Mucosa of rectum (tissue), 2 donors: ENCODE measurements around the gene EHBP1.

Experiments
- H3K27ac ChIP-seq, 2 donors: one replicate each; pipeline ENCODE4 v1.7.0; 2013; ENCODE audit warnings: inconsistent platforms in 2 of 2, low read depth in 2 of 2, low read length in 2 of 2
- H3K27me3 ChIP-seq, 2 donors: one replicate each; pipeline ENCODE4 v1.7.0; 2013; ENCODE audit warnings: low read length in 2 of 2; ENCODE audit not compliant: control insufficient read depth in 2 of 2, insufficient read depth in 2 of 2
- H3K36me3 ChIP-seq, 2 donors: one replicate each; pipeline ENCODE4 v1.7.0; 2013; ENCODE audit warnings: low read length in 2 of 2; ENCODE audit not compliant: control insufficient read depth in 2 of 2, insufficient read depth in 2 of 2
- H3K4me1 ChIP-seq, 2 donors: one replicate each; pipeline ENCODE4 v1.7.0; 2013; ENCODE audit warnings: low read length in 2 of 2, mild to moderate bottlenecking in 1 of 2; ENCODE audit not compliant: control insufficient read depth in 2 of 2, insufficient read depth in 2 of 2
- H3K4me3 ChIP-seq, 2 donors: one replicate each; pipeline ENCODE4 v1.7.0; 2013; ENCODE audit warnings: low read length in 2 of 2
- H3K9ac ChIP-seq, 2 donors: one replicate each; pipeline ENCODE4 v1.7.0; 2013; ENCODE audit warnings: low read length in 2 of 2, low read depth in 1 of 2, mild to moderate bottlenecking in 1 of 2
- H3K9me3 ChIP-seq, 2 donors: one replicate each; pipeline ENCODE4 v1.7.0; 2013; ENCODE audit warnings: low read length in 2 of 2; ENCODE audit not compliant: control insufficient read depth in 2 of 2
- donor health status: healthy.
- donor health status: Normal muscosa, but diverticular disease.

The EHBP1 gene

GRCh38 chr2:63057249-63058143, 352.0 kb downstream of the EHBP1 start:
- no peak overlapping the region for H3K27ac ChIP-seq
- H3K9me3 ChIP-seq, result no peaks in the 10 kb centered on the region
- H3K9ac ChIP-seq, result no peak overlapping the region
- H3K36me3 ChIP-seq, result no peaks in the 10 kb centered on the region
- peaks cover 23 to 33% of the 10 kb centered on the region in 2 donors for H3K4me1 ChIP-seq
- H3K4me3 ChIP-seq, result no peak overlapping the region
- H3K27me3 ChIP-seq, result peaks cover 70 to 89% of the 10 kb centered on the region in 2 donors

GRCh38 chr2:63058144-63058920, 352.8 kb downstream of the EHBP1 start:
- H3K4me3 ChIP-seq, result peak overlapping the region in 1 of 2 donors; percentile 39

GRCh38 chr2:63058921-63059792, 353.6 kb downstream of the EHBP1 start:
- no peaks in the 10 kb centered on the region for H3K36me3 ChIP-seq
- no peak overlapping the region for H3K9ac ChIP-seq
- peaks cover 23 to 29% of the 10 kb centered on the region in 2 donors for H3K4me1 ChIP-seq
- H3K27me3 ChIP-seq, result peaks cover 64 to 82% of the 10 kb centered on the region in 2 donors
- no peaks in the 10 kb centered on the region for H3K9me3 ChIP-seq
- H3K4me3 ChIP-seq, result no peak overlapping the region
- no peak overlapping the region for H3K27ac ChIP-seq

More at GRCh38 chr2:63058144-63058920, 352.8 kb downstream of the EHBP1 start:
- Histone ChIP-seq H3K27ac (no peak overlapping the region), H3K36me3 (no peaks in the 10 kb centered on the region), H3K9me3 (no peaks in the 10 kb centered on the region), H3K4me1 (peaks cover 23 to 33% of the 10 kb centered on the region in 2 donors), H3K9ac (no peak overlapping the region), H3K27me3 (peaks cover 65 to 85% of the 10 kb centered on the region in 2 donors)

- Histone ChIP-seq H3K9ac (no peak overlapping the region), H3K27ac (no peak overlapping the region), H3K4me1 (peaks cover 22 to 23% of the 10 kb centered on the region in 2 donors), H3K4me3 (no peak overlapping the region), H3K9me3 (no peaks in the 10 kb centered on the region), H3K27me3 (peaks cover 58 to 80% of the 10 kb centered on the region in 2 donors), H3K36me3 (no peaks in the 10 kb centered on the region)
These were observed 354.4 kb downstream of the EHBP1 start for GRCh38 chr2:63059793-63060471.

- H3K27me3 ChIP-seq, result peaks cover 54 to 78% of the 10 kb centered on the region in 2 donors
These were observed 355.0 kb downstream of the EHBP1 start for GRCh38 chr2:63060472-63060991.

GRCh38 chr2:63064197-63064596, 358.7 kb downstream of the EHBP1 start:
- H3K4me1 ChIP-seq, result peaks cover 0 to under 1% of the 10 kb centered on the region in 2 donors
- H3K27ac ChIP-seq, result no peak overlapping the region

More at GRCh38 chr2:63060472-63060991, 355.0 kb downstream of the EHBP1 start:
- H3K36me3 ChIP-seq, result no peaks in the 10 kb centered on the region
- H3K9ac ChIP-seq, result no peak overlapping the region
- H3K4me3 ChIP-seq, result no peak overlapping the region
- no peaks in the 10 kb centered on the region for H3K9me3 ChIP-seq
- no peak overlapping the region for H3K27ac ChIP-seq
- peaks cover 16 to 22% of the 10 kb centered on the region in 2 donors for H3K4me1 ChIP-seq

GRCh38 chr2:63064661-63065060, 359.1 kb downstream of the EHBP1 start:
- H3K9ac ChIP-seq, result no peak overlapping the region
- H3K4me3 ChIP-seq, result no peak overlapping the region
- no peak overlapping the region for H3K27ac ChIP-seq
- peaks cover 37 to 58% of the 10 kb centered on the region in 2 donors for H3K27me3 ChIP-seq
- no peaks in the 10 kb centered on the region for H3K9me3 ChIP-seq
- H3K4me1 ChIP-seq, result no peaks in the 10 kb centered on the region
- H3K36me3 ChIP-seq, result no peaks in the 10 kb centered on the region

More at GRCh38 chr2:63064197-63064596, 358.7 kb downstream of the EHBP1 start:
- H3K36me3 ChIP-seq, result no peaks in the 10 kb centered on the region
- no peak overlapping the region for H3K9ac ChIP-seq
- peaks cover 38 to 63% of the 10 kb centered on the region in 2 donors for H3K27me3 ChIP-seq
- no peak overlapping the region for H3K4me3 ChIP-seq
- H3K9me3 ChIP-seq, result no peaks in the 10 kb centered on the region

- Histone ChIP-seq H3K4me1 (no peaks in the 10 kb centered on the region), H3K4me3 (no peak overlapping the region), H3K27ac (no peak overlapping the region), H3K9ac (no peak overlapping the region), H3K9me3 (no peaks in the 10 kb centered on the region), H3K36me3 (no peaks in the 10 kb centered on the region), H3K27me3 (peaks cover 30 to 45% of the 10 kb centered on the region in 2 donors)
These were observed 360.8 kb downstream of the EHBP1 start for GRCh38 chr2:63066265-63066664.

GRCh38 chr2:63066838-63067237, 361.3 kb downstream of the EHBP1 start:
- Histone ChIP-seq H3K27ac (no peak overlapping the region), H3K27me3 (peaks cover 30 to 40% of the 10 kb centered on the region in 2 donors), H3K36me3 (no peaks in the 10 kb centered on the region), H3K4me3 (no peak overlapping the region), H3K9me3 (no peaks in the 10 kb centered on the region), H3K9ac (no peak overlapping the region), H3K4me1 (no peaks in the 10 kb centered on the region)
